ENCODE data around the gene SPINDOC. TPM values are rescaled to one million over a fixed set of nuclear protein-coding genes. Genes with fewer than 3 reads are reported as not detected.

Gene SPINDOC
- total and polyA plus RNA-seq, 4 donors = 0.42 to 3.8 (median 2.9) TPM

- no peak for DNase-seq (ENCODE audit: low spot score)
- no peak overlapping the region for H3K9ac ChIP-seq (ENCODE audit: low read depth in 1 of 2, low read length in 2 of 2)
- no peak for TF ChIP-seq ATF3 (IDR thresholded peaks at IDR 0.05)
- no peak for TF ChIP-seq HNF4A (conservative IDR thresholded peaks at IDR 0.05)
- TF ChIP-seq MAX (IDR thresholded peaks at IDR 0.05) = no peak
- no peak for TF ChIP-seq SP1 (IDR thresholded peaks at IDR 0.05)
- no peak for TF ChIP-seq FOXA2 (IDR thresholded peaks at IDR 0.05)
- TF ChIP-seq RXRA (IDR thresholded peaks at IDR 0.05) = no peak
- TF ChIP-seq FOXA1 (IDR thresholded peaks at IDR 0.05) = no peak
- TF ChIP-seq GABPA (IDR thresholded peaks at IDR 0.05 in 1 of 2, conservative IDR thresholded peaks at IDR 0.05 in 1 of 2) = no peak
- no peak for TF ChIP-seq YY1 (IDR thresholded peaks at IDR 0.05)
- no peak for TF ChIP-seq RAD21 (IDR thresholded peaks at IDR 0.05)
- no peak for TF ChIP-seq REST (IDR thresholded peaks at IDR 0.05)
- no peak for TF ChIP-seq JUND (IDR thresholded peaks at IDR 0.05)
- TF ChIP-seq NR2F2 (IDR thresholded peaks at IDR 0.05) = no peak
These were observed 34.2 kb upstream of the SPINDOC start for GRCh38 chr11:63779039-63779438.

GRCh38 chr11:63782749-63783148 is 30.5 kb upstream of the SPINDOC start:
- no peaks in the 10 kb centered on the region for H3K9me3 ChIP-seq (ENCODE audit: control insufficient read depth in 4 of 4, low read length in 3 of 4)
- no peak overlapping the region for H3K9ac ChIP-seq (ENCODE audit: low read depth in 1 of 2, low read length in 2 of 2)
- H3K27ac ChIP-seq (ENCODE audit: low read depth in 1 of 2, low read length in 2 of 2) = no peak overlapping the region
- DNase-seq (ENCODE audit: low spot score) = no peak
- H3K4me1 ChIP-seq (ENCODE audit: control insufficient read depth in 4 of 4, insufficient read depth in 4 of 4, low read length in 3 of 4) = peaks cover 0 to 5% (median 0%) of the 10 kb centered on the region in 4 donors
- TF ChIP-seq RAD21 (IDR thresholded peaks at IDR 0.05) = no peak
- no peak for TF ChIP-seq GABPA (IDR thresholded peaks at IDR 0.05 in 1 of 2, conservative IDR thresholded peaks at IDR 0.05 in 1 of 2)
- no peak for TF ChIP-seq YY1 (IDR thresholded peaks at IDR 0.05)
- no peaks in the 10 kb centered on the region for H3K36me3 ChIP-seq (ENCODE audit: control insufficient read depth in 4 of 4, insufficient read depth in 3 of 4, low read depth in 1 of 4, low read length in 3 of 4)
- H3K4me3 ChIP-seq (ENCODE audit: low read depth in 1 of 3, low read length in 3 of 3) = no peak overlapping the region
- H3K27me3 ChIP-seq (ENCODE audit: control insufficient read depth in 4 of 4, insufficient read depth in 4 of 4, low read length in 3 of 4) = no peaks in the 10 kb centered on the region
- 97% methylated on average over 6 of the region's 6 CpGs for WGBS

More at GRCh38 chr11:63779039-63779438, 34.2 kb upstream of the SPINDOC start:
- peaks cover 0 to 2% (median 0%) of the 10 kb centered on the region in 4 donors for H3K4me1 ChIP-seq (ENCODE audit: control insufficient read depth in 4 of 4, insufficient read depth in 4 of 4, low read length in 3 of 4)
- no peaks in the 10 kb centered on the region for H3K27me3 ChIP-seq (ENCODE audit: control insufficient read depth in 4 of 4, insufficient read depth in 4 of 4, low read length in 3 of 4)
- H3K36me3 ChIP-seq (ENCODE audit: control insufficient read depth in 4 of 4, insufficient read depth in 3 of 4, low read depth in 1 of 4, low read length in 3 of 4) = no peaks in the 10 kb centered on the region
- H3K27ac ChIP-seq (ENCODE audit: low read depth in 1 of 2, low read length in 2 of 2) = no peak overlapping the region
- H3K9me3 ChIP-seq (ENCODE audit: control insufficient read depth in 4 of 4, low read length in 3 of 4) = no peaks in the 10 kb centered on the region
- H3K4me3 ChIP-seq (ENCODE audit: low read depth in 1 of 3, low read length in 3 of 3) = no peak overlapping the region
- 72% methylated on average over 2 of the region's 2 CpGs for WGBS

- no peaks in the 10 kb centered on the region for H3K9me3 ChIP-seq (ENCODE audit: control insufficient read depth in 4 of 4, low read length in 3 of 4)
- DNase-seq (ENCODE audit: low spot score) = no peak
- no peak overlapping the region for H3K4me3 ChIP-seq (ENCODE audit: low read depth in 1 of 3, low read length in 3 of 3)
- peaks cover 0 to 5% (median 0%) of the 10 kb centered on the region in 4 donors for H3K4me1 ChIP-seq (ENCODE audit: control insufficient read depth in 4 of 4, insufficient read depth in 4 of 4, low read length in 3 of 4)
- no peaks in the 10 kb centered on the region for H3K36me3 ChIP-seq (ENCODE audit: control insufficient read depth in 4 of 4, insufficient read depth in 3 of 4, low read depth in 1 of 4, low read length in 3 of 4)
- H3K9ac ChIP-seq (ENCODE audit: low read depth in 1 of 2, low read length in 2 of 2) = no peak overlapping the region
- no peaks in the 10 kb centered on the region for H3K27me3 ChIP-seq (ENCODE audit: control insufficient read depth in 4 of 4, insufficient read depth in 4 of 4, low read length in 3 of 4)
- no peak overlapping the region for H3K27ac ChIP-seq (ENCODE audit: low read depth in 1 of 2, low read length in 2 of 2)
- 34% methylated on average over 7 of the region's 7 CpGs for WGBS
- peak; percentile 31 for TF ChIP-seq YY1 (IDR thresholded peaks at IDR 0.05)
- peak; percentile 30 for TF ChIP-seq SP1 (IDR thresholded peaks at IDR 0.05)
- TF ChIP-seq TAF1 (conservative IDR thresholded peaks at IDR 0.05) = no peak
- TF ChIP-seq EGR1 (IDR thresholded peaks at IDR 0.05; ENCODE audit: low read depth in 2 of 2) = no peak
These were observed 29.2 kb upstream of the SPINDOC start for GRCh38 chr11:63783925-63784592.

Measured in liver (tissue), 9 donors.